NCI-H526 (cell line): ENCODE measurements around the gene TBL1XR1.
A peak's percentile ranks its signal among the peaks of the same experiment; 100 is the strongest.

Source experiments
- DNase-seq, 2 experiments: peaks; one replicate each; lab custom pipeline; 2025; lab: John Stamatoyannopoulos, UW

The TBL1XR1 gene

DNA sequence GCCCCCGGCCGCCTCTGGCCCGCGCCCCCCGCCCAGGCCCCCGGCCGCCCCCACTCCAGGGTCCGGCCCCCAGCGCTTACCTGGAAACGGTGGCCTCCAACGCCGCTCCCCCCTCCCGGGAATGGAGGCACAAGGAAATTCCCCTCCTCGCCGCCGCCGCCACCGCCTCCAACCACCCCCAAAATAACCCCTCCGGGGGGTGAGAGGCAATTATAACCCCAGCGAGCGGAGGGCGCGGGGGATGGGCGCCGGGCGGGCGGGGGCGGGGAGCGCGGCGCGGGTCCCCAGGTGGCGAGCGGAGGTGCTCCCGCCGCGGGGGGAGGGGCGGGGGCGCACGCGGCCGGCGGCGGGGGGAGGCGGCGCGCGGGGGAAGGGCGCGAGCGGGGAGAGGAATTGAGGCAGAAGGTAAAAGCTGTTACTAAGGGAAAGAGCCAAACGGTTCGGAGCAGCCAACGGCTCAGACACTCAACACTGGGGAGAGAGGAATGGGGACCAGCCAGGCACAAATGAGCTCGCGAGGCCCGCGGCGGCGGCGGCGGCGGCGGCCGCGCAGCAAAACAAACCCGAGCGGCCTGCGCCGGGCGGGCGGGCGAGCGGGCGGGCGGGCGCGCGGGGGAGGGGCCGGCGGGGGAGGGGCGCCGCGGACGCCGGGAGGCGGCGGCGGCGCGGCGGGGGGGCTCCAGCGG, at the start of gene TBL1XR1:
TSS of gene TBL1XR1 (minus strand) at position 442 of the 686 bp plus-strand sequence. CDS start 132,505 bp downstream, outside the sequence.
- DNase-seq = peak; percentile 85 to 95

DNA sequence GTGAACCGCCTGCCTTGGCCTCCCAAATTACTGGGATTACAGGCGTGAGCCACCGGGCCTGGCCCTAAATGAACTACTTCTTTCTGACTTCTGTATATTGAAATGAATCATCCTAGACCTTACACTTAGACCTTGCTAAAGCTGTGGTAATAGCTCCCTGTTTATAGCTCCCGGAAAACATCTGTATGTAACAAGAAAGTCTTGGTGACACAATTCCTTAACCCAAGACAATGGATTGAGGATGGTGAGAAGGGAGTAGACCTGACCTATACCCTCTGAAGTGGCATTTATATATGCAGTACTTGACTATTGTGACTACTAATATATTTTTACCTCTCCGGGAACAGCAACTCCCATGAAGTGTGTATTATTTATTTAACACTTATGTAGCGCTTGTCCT, 48.0 kb upstream of the TBL1XR1 start:
- DNase-seq = no peak

DNA sequence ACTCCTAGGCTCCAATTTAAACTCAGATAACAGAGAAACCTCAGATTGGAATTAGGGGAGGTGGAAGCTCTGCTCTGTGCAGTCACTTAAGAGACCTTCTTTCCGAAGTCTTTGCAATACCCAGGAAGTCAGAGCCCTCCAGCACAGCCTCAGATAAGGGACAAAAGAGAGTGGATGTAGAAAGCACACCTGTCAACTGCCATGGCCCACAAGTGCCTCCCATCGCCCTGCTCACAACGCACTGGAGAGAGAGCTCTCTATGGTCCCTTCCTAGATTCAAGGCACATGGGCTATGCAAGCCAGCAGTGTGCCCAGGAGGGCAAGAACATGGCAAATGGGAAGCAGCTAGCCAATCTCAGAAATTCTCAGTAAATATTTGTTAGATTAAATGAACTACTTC, 47.3 kb upstream of the TBL1XR1 start:
- DNase-seq = no peak

DNA sequence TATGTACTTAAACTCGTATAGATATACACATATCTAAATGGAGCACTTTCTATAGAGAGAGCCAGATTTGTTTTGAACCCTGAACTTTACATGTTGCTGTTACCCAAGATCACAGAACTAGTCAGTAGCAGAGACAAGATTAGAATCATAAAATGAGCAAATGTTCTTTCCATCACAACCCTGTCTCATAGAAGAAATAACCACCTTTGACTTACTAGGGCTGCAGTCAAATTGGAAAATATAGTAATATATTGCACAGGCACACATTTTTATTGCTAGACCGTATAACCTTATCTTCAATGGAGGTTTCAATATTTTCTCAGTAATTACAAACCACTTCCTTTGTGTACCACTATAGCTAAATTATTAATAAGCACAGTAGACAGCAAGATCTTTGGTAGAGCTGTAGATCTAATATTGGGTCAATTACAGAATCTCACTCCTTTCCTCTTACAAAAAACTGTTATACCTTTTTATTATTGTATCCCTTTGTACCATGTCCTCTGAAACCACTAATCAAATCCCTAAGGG, 41.5 kb upstream of the TBL1XR1 start:
- no peak for DNase-seq

DNA sequence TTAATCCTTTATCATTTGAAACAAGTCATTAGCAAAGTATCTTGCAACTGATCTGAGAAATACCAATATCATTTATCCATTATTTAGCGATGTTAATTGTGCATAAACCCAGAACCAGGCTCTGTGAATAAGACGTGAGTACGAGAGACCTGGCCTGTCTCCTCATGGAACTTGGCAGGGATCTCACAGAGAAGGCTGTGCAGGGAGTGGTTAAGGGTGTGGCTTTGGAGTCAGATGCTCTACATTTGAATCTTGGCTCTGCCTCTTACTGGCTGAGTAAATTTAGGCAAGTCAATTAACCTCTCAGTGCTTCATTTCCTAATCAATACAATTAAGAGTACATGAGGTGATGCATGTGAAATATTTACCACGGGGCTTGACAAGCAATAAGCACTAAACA, 39.9 kb upstream of the TBL1XR1 start:
- no peak for DNase-seq

DNA sequence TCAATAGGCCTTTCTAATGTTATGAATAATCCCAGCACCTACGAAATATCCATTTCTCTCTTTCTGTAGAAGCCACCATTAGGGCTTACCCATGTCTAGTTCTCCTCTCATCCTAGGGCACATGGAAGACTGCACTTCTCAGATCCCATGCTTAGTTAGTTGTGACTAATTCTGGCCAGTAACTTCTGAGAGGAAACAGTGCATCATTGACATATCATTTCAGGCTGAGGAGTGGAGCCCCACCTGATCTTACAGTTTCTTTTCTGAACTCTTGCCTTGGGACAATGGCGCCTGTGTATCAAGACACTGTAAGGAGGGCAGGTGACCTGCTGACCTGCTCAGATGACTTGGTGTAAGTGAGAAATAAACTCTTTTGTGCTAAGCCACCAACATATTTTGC, 39.4 kb upstream of the TBL1XR1 start:
- no peak for DNase-seq

DNA sequence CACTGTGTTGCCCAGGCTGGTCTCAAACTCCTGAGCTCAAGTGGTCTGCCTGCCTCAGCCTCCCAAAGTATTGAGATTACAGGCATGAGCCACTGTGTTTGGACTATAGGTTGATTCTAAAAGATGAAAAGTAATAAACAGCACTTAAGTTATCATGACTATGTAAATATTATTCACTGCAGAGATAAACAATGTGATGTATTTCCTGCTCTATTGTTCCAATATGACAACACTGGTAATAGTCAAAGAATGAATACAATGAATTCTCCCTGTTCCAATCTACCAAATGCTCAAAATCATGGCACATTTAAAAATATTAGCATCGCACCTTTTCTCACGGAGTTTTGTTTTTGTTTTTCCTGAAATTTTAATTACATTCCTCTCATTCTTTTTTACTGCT, 36.8 kb upstream of the TBL1XR1 start:
- DNase-seq = no peak

DNA sequence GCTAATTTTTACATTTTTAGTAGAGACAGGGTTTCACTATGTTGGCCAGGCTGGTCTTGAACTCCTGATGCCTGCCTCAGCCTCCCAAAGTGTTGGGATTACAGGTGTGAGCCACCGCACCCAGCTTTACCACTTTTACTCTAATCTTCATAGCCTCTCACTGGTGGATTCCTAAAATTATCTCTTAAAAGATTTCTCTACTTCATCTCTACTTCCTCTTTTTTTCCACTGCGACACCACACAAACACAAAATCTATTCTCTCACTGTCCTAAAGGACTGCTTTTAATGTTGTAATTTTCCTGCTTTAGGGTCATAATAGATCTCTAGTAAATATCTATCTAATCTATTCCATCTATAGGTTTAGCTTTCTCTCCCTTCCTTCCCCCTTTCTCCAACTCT, 34.0 kb upstream of the TBL1XR1 start:
- no peak for DNase-seq

DNA sequence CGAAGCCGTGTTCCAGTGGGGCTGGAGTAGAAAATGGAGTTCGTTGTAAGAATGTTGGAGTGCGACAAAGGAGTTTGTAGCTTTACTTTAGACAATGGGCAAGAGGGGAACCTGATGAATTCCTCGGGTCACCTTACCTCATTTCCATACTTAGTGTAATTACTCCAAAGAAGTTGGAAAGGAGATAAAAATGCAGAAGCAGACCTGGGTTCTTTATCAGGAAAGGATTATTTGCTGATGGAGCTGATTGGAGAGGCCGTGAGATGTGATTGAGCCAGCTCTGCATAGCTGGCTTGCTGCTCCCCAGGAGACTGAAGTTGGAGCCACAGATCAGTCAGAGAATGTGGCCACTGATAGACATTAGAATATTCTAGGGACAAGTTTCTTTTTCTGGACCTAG, 33.4 kb upstream of the TBL1XR1 start:
- no peak for DNase-seq

DNA sequence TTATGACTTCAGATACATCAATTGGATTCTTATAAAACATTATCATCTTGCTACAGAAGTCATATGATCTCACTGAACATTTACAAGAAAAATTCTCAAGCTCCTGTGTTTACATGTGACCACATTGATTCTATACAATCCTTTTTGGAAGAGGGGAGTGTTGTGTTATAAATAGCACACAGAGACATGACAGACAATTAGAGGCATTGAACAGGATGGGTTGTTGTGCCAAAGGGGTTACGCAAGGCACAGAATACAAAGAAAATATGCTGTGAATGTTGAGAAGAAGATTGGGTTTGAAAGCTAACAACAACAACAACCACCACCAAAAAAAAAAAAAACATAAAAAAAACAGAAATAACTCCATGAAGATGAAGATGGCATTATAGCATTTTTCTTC, 32.5 kb upstream of the TBL1XR1 start:
- DNase-seq = no peak

DNA sequence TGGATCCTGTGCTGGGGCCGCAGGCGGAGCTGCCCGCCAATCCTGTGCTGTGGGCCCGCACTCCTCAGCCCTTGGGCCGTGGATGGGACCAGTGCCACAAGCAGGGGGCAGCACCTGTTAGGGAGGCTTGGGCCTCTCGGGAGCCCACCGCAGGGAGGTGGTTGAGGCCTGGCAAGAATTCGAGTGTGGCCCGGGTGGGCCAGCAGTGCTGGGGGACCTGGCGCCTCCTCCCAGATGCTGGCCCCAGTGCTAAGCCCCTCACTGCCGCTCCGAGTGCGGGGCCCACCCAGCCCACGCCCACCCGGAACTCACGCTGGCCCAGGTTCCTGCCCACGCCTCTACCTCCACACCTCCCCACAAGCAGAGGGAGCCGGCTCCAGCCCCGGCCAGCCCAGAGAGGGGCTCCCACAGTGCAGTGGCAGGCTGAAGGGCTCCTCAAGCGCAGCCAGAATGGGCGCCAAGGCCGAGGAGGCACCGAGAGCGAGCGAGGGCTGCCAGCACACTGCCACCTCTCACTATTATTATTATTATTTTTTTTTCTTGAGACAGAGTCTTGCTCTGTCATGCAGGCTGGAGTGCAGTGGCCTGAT, 31.4 kb upstream of the TBL1XR1 start:
- DNase-seq = no peak

DNA sequence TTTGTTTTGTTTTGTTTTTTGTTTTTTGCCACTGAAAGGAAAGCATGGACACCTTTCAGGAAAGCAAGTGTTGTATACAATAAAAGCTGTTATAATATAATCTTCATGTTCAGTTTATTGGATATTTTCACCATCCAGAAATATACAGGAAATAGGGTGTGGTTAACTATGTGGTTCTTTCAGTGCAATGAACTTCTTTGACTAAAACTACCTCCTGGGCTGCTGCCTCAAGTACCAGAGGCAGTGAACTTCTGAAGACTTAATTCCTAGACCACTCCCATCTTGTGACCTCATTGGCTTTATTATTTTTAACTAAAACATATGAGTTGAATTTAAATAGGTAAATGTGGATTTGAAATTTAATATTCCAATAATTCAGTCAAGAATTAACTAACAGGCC, 27.1 kb upstream of the TBL1XR1 start:
- no peak for DNase-seq

DNA sequence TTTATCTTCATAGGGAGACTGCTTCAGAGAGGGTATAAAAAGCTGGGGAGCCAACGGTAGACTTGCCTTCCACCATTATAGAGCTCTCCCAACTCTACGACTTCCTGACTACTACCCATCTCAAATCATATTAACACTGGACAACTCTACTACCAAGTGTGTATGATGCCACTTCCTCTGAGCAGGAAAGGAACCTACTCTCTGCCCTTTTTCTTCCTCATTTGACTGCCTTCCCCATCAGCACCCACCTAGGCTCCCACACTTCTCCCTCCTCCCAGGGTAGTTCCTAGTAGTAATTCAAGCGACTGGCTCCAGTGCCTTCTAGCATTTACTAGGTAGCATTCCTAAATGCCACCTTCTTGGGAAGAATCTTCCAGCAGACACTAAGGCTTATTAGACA, 24.5 kb upstream of the TBL1XR1 start:
- DNase-seq = no peak

DNA sequence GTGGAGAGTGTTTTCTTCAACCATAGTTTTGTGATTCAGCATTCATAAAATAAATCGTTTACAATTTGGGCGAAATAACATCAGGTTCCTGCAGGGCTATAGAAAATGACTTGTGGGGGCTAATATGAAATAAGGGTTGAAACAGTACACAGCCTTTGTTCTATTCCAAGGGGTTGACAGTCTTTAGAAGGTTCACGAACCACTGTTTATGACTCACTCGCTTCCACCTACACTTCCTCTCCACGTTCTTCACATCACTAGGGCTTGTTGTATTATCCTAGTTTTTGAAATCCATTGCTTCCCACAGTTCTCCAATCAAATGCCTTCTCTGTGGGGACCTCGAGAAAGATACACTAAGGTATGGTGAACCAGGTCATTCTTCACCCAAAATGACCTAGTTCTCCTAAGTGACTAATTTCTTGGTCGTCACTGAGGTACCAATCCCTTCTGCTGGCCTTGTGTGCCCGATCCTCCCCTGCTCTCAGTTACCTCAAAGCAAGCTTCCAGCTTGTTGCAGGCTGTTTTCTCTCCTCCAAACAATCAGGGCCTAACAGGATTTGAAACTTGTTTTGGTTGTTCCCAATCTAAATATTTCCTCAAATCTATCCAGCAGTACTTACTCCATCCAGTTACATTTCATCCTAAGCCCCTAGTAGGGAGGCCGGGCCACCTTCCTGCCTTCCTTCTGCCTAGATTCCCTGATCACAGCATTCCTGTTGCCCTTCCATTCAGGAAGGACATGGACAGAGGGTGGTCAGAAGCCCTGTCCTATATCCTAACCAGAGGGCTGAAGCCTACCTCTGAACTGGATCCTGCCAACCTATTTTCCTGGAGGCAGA, 23.1 kb upstream of the TBL1XR1 start:
- DNase-seq = no peak

DNA sequence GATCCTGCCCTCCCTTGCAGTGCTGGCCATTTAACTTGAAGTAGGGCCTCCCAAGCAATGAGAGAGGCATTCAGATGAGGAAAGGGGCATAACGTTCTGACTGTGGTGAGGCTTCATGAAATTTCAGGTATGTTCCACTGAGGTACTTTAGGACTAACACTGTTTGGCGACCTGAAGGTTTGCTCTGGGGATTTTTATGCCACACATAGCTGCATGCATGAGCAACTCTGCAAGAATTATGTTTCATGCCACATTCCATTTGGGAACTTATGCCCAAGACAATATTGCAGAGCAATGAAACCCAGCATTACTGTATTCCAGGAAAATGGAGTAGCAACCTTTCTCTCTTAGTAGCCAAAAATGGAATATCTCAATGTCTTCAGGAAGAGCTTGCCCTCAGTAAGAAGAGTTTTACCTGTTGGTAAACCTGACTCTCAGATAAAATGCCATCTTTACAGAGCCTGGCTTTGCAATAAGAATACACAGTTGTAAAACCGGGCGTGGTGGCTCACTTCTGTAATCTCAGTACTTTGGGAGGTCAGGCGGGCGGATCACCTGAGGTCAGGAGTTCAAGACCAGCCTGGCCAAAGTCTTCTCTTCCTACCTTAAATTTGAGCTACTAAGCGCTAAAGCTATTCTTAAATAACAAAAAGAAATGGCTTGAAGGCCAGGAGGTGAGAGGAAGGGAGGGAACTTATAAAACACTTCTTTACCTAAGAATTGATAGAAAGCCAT, 16.7 kb upstream of the TBL1XR1 start:
- no peak for DNase-seq

DNA sequence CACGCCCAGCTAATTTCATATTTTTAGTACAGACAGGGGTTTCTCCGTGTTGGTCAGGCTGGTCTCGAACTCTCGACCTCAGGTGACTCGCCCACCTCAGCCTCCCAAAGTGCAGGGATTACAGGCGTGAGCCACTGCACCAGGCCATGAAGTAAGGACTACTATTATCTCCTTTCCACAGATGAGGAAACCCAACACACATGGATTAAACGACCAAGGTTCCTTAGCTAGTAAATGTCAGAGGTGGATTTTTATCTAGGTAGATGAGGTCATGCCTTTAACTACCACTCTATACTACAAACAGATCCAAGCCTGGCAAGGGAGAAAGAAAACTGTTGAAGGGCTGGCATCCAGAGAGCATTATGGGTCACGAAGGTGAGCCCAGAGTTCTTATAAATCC, 15.5 kb upstream of the TBL1XR1 start:
- DNase-seq = no peak

DNA sequence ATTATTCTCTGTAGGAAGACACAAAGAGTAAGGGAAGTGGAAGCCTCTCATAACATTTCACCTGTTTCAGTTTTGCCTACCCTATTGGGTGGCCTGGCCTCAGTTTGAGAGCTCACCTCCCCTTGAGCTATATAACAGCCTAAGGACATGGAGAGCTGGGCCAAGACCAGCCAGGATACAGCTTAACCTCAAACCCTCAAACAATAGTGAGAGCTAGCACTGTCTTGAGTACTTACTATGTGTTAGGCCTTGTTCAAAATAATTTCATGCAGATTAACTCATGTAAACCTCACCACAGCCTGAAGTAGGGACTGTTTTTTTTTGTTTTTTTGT, 15.0 kb upstream of the TBL1XR1 start:
- DNase-seq = no peak

DNA sequence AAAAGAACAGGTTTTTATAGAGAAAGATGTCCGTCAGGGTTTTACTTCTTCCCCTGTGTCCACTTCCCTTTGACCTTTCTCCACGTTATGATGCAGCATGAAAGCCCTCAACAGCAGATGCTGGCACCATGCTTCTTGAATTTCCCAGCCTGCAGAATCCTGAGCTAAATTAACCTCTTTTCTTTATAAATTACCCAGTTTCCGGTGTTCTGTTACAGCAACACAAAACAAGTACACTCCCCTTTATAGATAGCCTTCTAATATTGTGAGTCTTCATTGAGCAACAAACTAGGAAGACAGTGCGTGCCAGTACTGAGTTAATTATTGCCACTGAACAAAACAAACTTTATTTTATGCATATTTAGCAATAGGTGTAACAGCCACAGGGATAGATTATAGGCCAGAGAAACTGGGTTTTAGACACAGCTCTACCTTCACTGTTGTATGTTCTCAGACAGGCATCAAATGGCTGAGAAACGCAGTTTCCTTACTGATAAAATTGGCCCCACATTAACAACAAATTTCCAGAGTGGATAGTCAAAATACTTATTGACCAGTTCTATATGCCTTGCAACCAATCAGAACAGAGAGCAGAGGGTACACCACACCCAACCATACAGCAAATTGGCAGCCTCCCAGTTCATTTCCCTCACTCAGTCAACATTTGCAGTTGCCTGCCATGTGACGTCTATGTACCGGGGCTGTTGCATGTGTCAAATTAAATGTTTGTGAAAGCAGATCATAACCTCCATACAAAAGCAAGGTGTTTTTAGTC, 14.4 kb upstream of the TBL1XR1 start:
- DNase-seq = no peak

DNA sequence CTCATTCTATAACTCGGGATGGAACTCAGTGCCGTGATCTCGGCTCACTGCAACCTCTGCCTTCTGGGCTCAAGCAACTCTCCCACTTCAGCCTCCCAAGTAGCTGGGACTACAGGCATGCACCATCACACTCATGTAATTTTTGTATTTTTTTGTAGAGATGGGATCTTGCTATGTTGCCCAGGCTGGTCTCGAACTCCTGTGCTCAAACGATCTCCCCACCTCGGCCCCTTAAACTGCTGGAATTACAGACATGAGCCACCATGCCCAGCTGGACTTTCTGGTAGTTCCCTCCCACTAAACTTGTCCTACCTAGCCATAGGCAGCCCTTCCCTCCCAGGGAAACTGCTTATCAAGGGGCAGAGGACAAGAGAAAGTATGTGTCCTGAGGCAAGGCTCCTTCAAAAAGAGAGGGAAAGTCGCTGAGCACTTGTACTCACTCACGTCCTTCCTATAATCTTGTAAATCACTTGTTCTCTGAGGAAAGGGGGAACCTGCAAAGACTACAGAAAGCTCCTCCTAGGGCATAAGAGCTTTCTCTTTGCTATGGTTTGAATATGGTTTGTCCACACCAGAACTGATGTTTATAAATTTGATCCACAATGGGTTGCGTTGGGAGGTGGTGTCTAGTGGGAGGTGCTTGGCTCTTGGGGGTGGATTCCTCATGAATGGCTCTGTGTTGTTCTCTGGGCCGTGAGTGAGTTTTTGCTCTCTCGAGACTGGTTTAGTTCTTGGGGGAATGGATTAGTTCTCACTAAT, 13.6 kb upstream of the TBL1XR1 start:
- no peak for DNase-seq

DNA sequence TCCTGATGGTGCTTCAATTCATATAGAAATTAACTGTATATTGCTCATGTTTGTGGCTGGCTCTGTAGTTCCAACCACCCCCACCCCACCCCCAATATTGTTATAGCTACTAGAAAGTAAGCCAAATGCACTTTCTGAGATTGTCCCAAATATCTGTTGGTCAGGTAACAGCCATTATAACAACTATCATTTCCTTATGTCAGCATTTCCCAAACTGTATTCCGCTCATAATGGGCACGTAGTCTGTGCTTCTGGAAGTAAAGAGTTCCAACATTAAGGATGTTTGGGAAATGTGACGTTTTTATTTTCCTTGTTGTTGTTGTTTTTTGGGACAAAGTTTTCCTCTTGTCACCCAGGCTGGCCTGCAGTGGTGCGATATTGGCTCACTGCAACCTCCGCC, 12.2 kb upstream of the TBL1XR1 start:
- DNase-seq = no peak

DNA sequence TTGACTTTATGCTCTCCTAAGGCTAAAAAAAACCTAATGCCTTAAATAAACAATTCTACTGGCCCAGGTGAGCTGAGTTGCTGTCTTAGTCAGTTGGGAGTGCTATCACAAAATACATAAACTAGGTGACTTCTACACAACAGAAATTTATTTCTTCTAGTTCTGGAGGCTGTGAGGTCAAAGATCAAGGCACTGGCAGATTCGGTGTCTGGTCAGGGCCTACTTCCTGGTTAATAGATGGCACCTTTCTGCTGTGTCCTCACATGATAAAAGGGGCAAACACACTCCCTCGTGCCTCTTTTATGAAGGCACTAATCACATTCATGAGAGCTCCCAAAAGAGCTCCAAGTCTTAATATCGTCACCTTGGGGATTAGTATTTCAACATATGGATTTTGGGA, 11.5 kb upstream of the TBL1XR1 start:
- DNase-seq = no peak
